Measurements from ENCODE around the gene CTNNBL1. TPM values are rescaled to one million over a fixed set of nuclear protein-coding genes. Genes with fewer than 3 reads are reported as not detected.

The CTNNBL1 gene
- total RNA-seq, 1 donor from 2014 or later, result 67.0 TPM

- Histone ChIP-seq H3K4me2 (ENCODE audit: low read length) (no peak overlapping the region), H3K27me3 (ENCODE audit: insufficient read depth, low read length) (no peaks in the 10 kb centered on the region), H3K79me2 (ENCODE audit: insufficient read depth, low read length) (no peaks in the 10 kb centered on the region), H3K4me3 (ENCODE audit: insufficient read depth, low read depth, low read length) (no peak overlapping the region), H3K9ac (ENCODE audit: low read length) (no peak overlapping the region), H2AFZ (ENCODE audit: low read depth, low read length) (no peak overlapping the region), H3K36me3 (ENCODE audit: insufficient read depth, low read length) (peaks cover 2% of the 10 kb centered on the region), H3K4me1 (ENCODE audit: insufficient read depth, low read length) (no peaks in the 10 kb centered on the region), H3K9me3 (ENCODE audit: insufficient read depth, low read depth, low read length) (no peaks in the 10 kb centered on the region), H4K20me1 (ENCODE audit: insufficient read depth, low read length) (no peaks in the 10 kb centered on the region), H3K27ac (ENCODE audit: low read depth, low read length) (no peak overlapping the region)
- no peak for FAIRE-seq
- Mint-ChIP-seq H3K9me3 (ENCODE audit: unreplicated experiment) (no peaks in the 10 kb centered on the region), H3K4me3 (ENCODE audit: unreplicated experiment) (no peak overlapping the region), H3K36me3 (ENCODE audit: low read depth, unreplicated experiment) (peaks cover 36% of the 10 kb centered on the region), H3K27ac (ENCODE audit: unreplicated experiment) (no peak overlapping the region), H3K27me3 (ENCODE audit: low read depth, unreplicated experiment) (no peaks in the 10 kb centered on the region), H3K4me1 (ENCODE audit: low read depth, unreplicated experiment) (peaks cover 11% of the 10 kb centered on the region)
- DNase-seq (ENCODE audit: low read depth), result no peak
- no peak for TF ChIP-seq CTCF (IDR thresholded peaks at IDR 0.05; ENCODE audit: insufficient read depth, low read depth, low read length)
- TF ChIP-seq EZH2 (IDR thresholded peaks at IDR 0.05; ENCODE audit: insufficient read depth, low read length), result no peak
These were observed 152.7 kb downstream of the CTNNBL1 start for GRCh38 chr20:37846573-37846972.

GRCh38 chr20:37848706-37849105 is 154.9 kb downstream of the CTNNBL1 start:
- H3K4me1 Mint-ChIP-seq (ENCODE audit: low read depth, unreplicated experiment), result peaks cover 11% of the 10 kb centered on the region
- Histone ChIP-seq H3K4me1 (ENCODE audit: insufficient read depth, low read length) (no peaks in the 10 kb centered on the region), H3K4me3 (ENCODE audit: insufficient read depth, low read depth, low read length) (no peak overlapping the region), H4K20me1 (ENCODE audit: insufficient read depth, low read length) (no peaks in the 10 kb centered on the region), H3K36me3 (ENCODE audit: insufficient read depth, low read length) (no peaks in the 10 kb centered on the region), H3K27ac (ENCODE audit: low read depth, low read length) (no peak overlapping the region), H3K27me3 (ENCODE audit: insufficient read depth, low read length) (no peaks in the 10 kb centered on the region), H3K79me2 (ENCODE audit: insufficient read depth, low read length) (no peaks in the 10 kb centered on the region), H3K9me3 (ENCODE audit: insufficient read depth, low read depth, low read length) (no peaks in the 10 kb centered on the region), H3K9ac (ENCODE audit: low read length) (no peak overlapping the region), H2AFZ (ENCODE audit: low read depth, low read length) (no peak overlapping the region), H3K4me2 (ENCODE audit: low read length) (no peak overlapping the region)
- H3K9me3 Mint-ChIP-seq (ENCODE audit: unreplicated experiment), result no peaks in the 10 kb centered on the region
- H3K36me3 Mint-ChIP-seq (ENCODE audit: low read depth, unreplicated experiment), result peaks cover 25% of the 10 kb centered on the region
- TF ChIP-seq EZH2 (IDR thresholded peaks at IDR 0.05; ENCODE audit: insufficient read depth, low read length) (no peak), CTCF (IDR thresholded peaks at IDR 0.05; ENCODE audit: insufficient read depth, low read depth, low read length) (no peak)
- no peaks in the 10 kb centered on the region for H3K27me3 Mint-ChIP-seq (ENCODE audit: low read depth, unreplicated experiment)
- H3K27ac Mint-ChIP-seq (ENCODE audit: unreplicated experiment), result no peak overlapping the region
- DNase-seq (ENCODE audit: low read depth) (no peak), FAIRE-seq (no peak)
- no peak overlapping the region for H3K4me3 Mint-ChIP-seq (ENCODE audit: unreplicated experiment)

- TF ChIP-seq EZH2 (IDR thresholded peaks at IDR 0.05; ENCODE audit: insufficient read depth, low read length) (no peak), CTCF (IDR thresholded peaks at IDR 0.05; ENCODE audit: insufficient read depth, low read depth, low read length) (no peak)
- H4K20me1 ChIP-seq (ENCODE audit: insufficient read depth, low read length), result no peaks in the 10 kb centered on the region
- Mint-ChIP-seq H3K9me3 (ENCODE audit: unreplicated experiment) (no peaks in the 10 kb centered on the region), H3K4me1 (ENCODE audit: low read depth, unreplicated experiment) (peaks cover 11% of the 10 kb centered on the region), H3K27me3 (ENCODE audit: low read depth, unreplicated experiment) (no peaks in the 10 kb centered on the region), H3K36me3 (ENCODE audit: low read depth, unreplicated experiment) (peaks cover 23% of the 10 kb centered on the region), H3K4me3 (ENCODE audit: unreplicated experiment) (no peak overlapping the region), H3K27ac (ENCODE audit: unreplicated experiment) (no peak overlapping the region)
- H3K9ac ChIP-seq (ENCODE audit: low read length), result no peak overlapping the region
- no peaks in the 10 kb centered on the region for H3K36me3 ChIP-seq (ENCODE audit: insufficient read depth, low read length)
- no peak overlapping the region for H3K4me2 ChIP-seq (ENCODE audit: low read length)
- no peak overlapping the region for H3K4me3 ChIP-seq (ENCODE audit: insufficient read depth, low read depth, low read length)
- H3K4me1 ChIP-seq (ENCODE audit: insufficient read depth, low read length), result no peaks in the 10 kb centered on the region
- H3K27ac ChIP-seq (ENCODE audit: low read depth, low read length), result no peak overlapping the region
- H2AFZ ChIP-seq (ENCODE audit: low read depth, low read length), result no peak overlapping the region
- no peaks in the 10 kb centered on the region for H3K27me3 ChIP-seq (ENCODE audit: insufficient read depth, low read length)
- FAIRE-seq (no peak), DNase-seq (ENCODE audit: low read depth) (no peak)
- H3K79me2 ChIP-seq (ENCODE audit: insufficient read depth, low read length), result no peaks in the 10 kb centered on the region
- H3K9me3 ChIP-seq (ENCODE audit: insufficient read depth, low read depth, low read length), result no peaks in the 10 kb centered on the region
These were observed 155.3 kb downstream of the CTNNBL1 start for GRCh38 chr20:37849156-37849555.
